Right lobe of liver (tissue), 6 donors: Measurements from ENCODE around the gene PARVA. TPM values are rescaled to one million over a fixed set of nuclear protein-coding genes. Genes with fewer than 3 reads are reported as not detected.

ENCODE experiments used
- ATAC-seq, 4 donors: fragments of 200-7000 bp; cut with Tn5 transposase; one replicate each; pipeline ENCODE4 v1.9.1; 2020; ENCODE audit warnings: mild to moderate bottlenecking in 4 of 4, moderate library complexity in 4 of 4
- DNase-seq, 3 donors: peaks; one replicate each; pipeline ENCODE4 v3.0.0-alpha.2; 2020
- H3K27ac ChIP-seq, 3 donors: fragments of 200-600 bp; one replicate each; pipeline ENCODE4 v1.8.0; 2022
- H3K27me3 ChIP-seq, 2 donors: fragments of 200-600 bp; one replicate each; pipeline ENCODE4 v1.8.0; 2022
- H3K36me3 ChIP-seq, 4 donors: fragments of 200-600 bp; sonication (generic) in 1 of 4; one replicate each; pipeline versions ENCODE4 v1.5.1 to v1.8.0; 2017 to 2022; ENCODE audit warnings: control low read depth in 1 of 4
- H3K4me1 ChIP-seq, 4 donors: fragments of 200-600 bp; sonication (generic) in 1 of 4; one replicate each; pipeline versions ENCODE4 v1.5.1 to v1.8.0; 2017 to 2022; ENCODE audit warnings: control low read depth in 1 of 4
- H3K4me3 ChIP-seq, 3 donors: fragments of 200-600 bp; one replicate each; pipeline ENCODE4 v1.8.0; 2022
- H3K9me3 ChIP-seq, 4 donors: fragments of 200-600 bp; sonication (generic) in 1 of 4; one replicate each; pipeline versions ENCODE4 v1.5.1 to v1.8.0; 2017 to 2022; ENCODE audit warnings: control low read depth in 1 of 4
- POLR2A ChIP-seq: fragments of 450-650 bp; IDR thresholded peaks from one replicate; pipeline ENCODE4 v1.6.1; 2017; ENCODE audit warnings: antibody characterized with exemption, mild to moderate bottlenecking
- WGBS: methylation state at CpG from one replicate; pipeline ENCODE4 v1.1.6; 2018; ENCODE audit warnings: low coverage, low lambda C conversion rate; ENCODE audit not compliant: insufficient coverage; ENCODE audit errors: missing lambda C conversion rate; 5-methylcytosine and 5-hydroxymethylcytosine counted together
- intact Hi-C, 2 donors: fragments of 100-400 bp; cut with DNase I; formaldehyde crosslinking; loops; one replicate each; pipeline versions ENCODE4 v1.11.2 to v1.14.1; 2022
- total RNA-seq, 6 experiments: library from RNA; depleted of rRNA in 2 of 6; stranded (reverse); fragments of >200 nt in 2 of 6; fragmentation: NEBNext Ultra II Directional in 3 of 6; extraction: Animal tissue kit (Norgen Biotek cat#: 25700) in 3 of 6; gene quantifications; one replicate each; pipeline versions ENCODE4 v1.1.0 to v1.2.4, GENCODE V29; 2016 to 2023
- TF ChIP-seq, protein P1 (sequence below), 4 donors: fragments of 200-600 bp in 3 of 4; fragments of 450-650 bp in 1 of 4; IDR thresholded peaks; one replicate each; pipeline versions ENCODE4 v1.5.1 to v1.8.0; 2016 to 2022; ENCODE audit warnings: antibody characterized with exemption in 4 of 4, mild to moderate bottlenecking in 2 of 4
- donor health status: DM: no; HTN: yes; CAD: no.
- donor health status: DM: no; HTN: no; CAD: no.
- donor health status: DM: no; HTN: no; CAD: no.
- donor health status: DM: no; HTN: yes; CAD: no.
- donor health status: DM: no; HTN: yes; CAD: no.

The PARVA gene
- total RNA-seq, 6 experiments from 2014 or later = 11.1 to 27.5 (median 21.8) TPM

DNA sequence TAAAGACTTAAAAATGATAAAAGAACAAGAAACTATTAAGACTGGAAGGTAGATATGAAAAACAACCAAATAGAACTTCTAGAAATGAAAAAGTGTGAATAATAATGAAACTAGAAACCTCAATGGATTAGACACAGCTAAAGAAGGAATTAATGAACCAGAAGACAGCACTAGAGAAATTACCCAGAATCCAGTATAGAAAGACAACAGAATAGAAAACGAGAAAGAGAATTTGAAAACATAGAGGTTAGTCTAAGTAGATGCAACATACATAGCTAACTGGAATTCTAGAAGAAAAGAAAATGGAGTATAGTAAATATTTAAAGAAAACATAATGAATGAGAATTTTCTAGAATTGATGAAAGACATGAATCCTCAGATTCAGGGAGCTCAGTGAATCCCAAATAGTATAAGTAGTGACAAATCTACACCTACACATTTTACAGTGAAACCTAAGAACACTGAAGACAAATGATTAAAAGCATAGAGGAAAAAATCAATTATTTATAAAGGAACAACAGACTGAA lies 111.9 kb downstream of the PARVA start:
- no peaks in the 10 kb centered on the region for H3K9me3 ChIP-seq
- H3K4me3 ChIP-seq = no peak overlapping the region
- H3K4me1 ChIP-seq = no peaks in the 10 kb centered on the region
- 85% methylated on average over 1 of the region's 1 CpG for WGBS
- H3K27me3 ChIP-seq = no peaks in the 10 kb centered on the region
- DNase-seq = no peak
- TF ChIP-seq POLR2A = no peak
- TF ChIP-seq, protein P1, sequence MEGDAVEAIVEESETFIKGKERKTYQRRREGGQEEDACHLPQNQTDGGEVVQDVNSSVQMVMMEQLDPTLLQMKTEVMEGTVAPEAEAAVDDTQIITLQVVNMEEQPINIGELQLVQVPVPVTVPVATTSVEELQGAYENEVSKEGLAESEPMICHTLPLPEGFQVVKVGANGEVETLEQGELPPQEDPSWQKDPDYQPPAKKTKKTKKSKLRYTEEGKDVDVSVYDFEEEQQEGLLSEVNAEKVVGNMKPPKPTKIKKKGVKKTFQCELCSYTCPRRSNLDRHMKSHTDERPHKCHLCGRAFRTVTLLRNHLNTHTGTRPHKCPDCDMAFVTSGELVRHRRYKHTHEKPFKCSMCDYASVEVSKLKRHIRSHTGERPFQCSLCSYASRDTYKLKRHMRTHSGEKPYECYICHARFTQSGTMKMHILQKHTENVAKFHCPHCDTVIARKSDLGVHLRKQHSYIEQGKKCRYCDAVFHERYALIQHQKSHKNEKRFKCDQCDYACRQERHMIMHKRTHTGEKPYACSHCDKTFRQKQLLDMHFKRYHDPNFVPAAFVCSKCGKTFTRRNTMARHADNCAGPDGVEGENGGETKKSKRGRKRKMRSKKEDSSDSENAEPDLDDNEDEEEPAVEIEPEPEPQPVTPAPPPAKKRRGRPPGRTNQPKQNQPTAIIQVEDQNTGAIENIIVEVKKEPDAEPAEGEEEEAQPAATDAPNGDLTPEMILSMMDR (IDR thresholded peaks at IDR 0.05) = no peak
- intact Hi-C loops = no loop called here
- no peaks in the 10 kb centered on the region for H3K36me3 ChIP-seq
- no peak for ATAC-seq
- H3K27ac ChIP-seq = no peak overlapping the region

DNA sequence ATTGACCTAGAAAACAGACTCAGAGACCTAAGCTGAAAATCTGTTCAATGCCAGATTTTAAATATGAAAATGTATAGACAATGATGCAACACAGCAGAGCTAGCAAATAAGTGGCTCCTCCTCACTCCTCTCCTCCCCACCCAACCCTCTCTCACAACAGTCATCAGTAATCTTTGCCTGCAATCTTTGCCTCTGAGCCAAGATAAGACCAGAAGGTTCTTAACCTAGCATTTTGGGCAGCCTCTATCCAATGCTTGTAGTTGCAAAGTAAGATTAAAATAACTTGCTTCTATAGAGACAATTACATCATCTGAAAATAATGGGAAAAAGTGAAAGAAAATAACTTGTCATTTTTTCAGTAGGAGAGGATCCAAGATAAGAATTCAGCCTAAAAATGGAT lies 117.3 kb downstream of the PARVA start:
- H3K27me3 ChIP-seq = no peaks in the 10 kb centered on the region
- intact Hi-C loops = no loop called here
- H3K36me3 ChIP-seq = peaks cover 0 to 6% (median 0%) of the 10 kb centered on the region in 4 donors
- ATAC-seq (no peak), DNase-seq (no peak)
- H3K4me1 ChIP-seq = no peaks in the 10 kb centered on the region
- H3K4me3 ChIP-seq = no peak overlapping the region
- TF ChIP-seq, protein P1 (IDR thresholded peaks at IDR 0.05) = no peak
- TF ChIP-seq POLR2A = no peak
- H3K9me3 ChIP-seq = no peaks in the 10 kb centered on the region
- no peak overlapping the region for H3K27ac ChIP-seq

DNA sequence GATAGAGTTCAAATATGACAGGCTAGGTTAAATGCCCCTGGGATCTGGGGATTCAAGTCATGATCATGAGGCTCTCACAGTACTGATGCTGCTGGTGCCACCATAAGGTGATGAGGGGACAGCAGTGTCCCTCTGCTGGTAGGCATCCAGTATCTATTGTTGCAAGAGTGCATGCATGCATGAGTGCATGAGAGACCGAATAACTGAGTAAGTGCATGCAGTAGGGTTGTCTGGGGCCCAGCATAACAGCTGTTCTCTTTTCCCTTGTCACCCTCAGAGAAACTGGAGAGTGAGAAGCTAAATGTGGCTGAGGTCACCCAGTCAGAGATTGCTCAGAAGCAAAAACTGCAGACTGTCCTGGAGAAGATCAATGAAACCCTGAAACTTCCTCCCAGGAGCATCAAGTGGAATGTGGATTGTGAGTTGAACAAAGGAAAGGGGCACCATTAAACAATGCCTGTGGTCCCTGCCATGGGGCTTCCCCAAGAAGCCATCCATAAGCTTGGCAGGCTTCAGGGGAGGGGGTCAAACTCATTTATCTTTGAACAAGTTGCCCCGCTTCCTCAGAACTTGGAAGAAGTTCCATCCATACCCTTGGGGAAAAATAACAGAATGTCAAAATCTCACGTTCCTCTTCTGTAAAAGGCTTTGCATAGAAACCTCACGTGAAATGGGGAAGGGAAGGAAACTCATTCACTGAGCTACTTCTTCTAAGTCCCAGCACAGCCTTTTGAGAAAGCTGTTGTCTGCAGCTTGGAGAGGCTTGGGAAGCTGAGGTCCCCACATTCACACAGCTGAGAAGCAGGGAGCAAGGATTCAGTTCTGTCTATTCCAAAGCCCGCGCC lies 119.0 kb downstream of the PARVA start:
- Histone ChIP-seq H3K4me3 (no peak overlapping the region), H3K27me3 (no peaks in the 10 kb centered on the region), H3K4me1 (no peaks in the 10 kb centered on the region), H3K9me3 (no peaks in the 10 kb centered on the region), H3K27ac (no peak overlapping the region), H3K36me3 (peaks cover 0 to 6% (median 0%) of the 10 kb centered on the region in 4 donors)
- whole genome bisulfite sequencing = 72% methylated on average over 4 of the region's 6 CpGs
- TF ChIP-seq, protein P1 (IDR thresholded peaks at IDR 0.05) = peak in 1 of 4 donors; percentile 22
- no peak for TF ChIP-seq POLR2A
- intact Hi-C loops = no loop called here
- ATAC-seq (peak in 1 of 4 donors; percentile 37), DNase-seq (no peak)

DNA sequence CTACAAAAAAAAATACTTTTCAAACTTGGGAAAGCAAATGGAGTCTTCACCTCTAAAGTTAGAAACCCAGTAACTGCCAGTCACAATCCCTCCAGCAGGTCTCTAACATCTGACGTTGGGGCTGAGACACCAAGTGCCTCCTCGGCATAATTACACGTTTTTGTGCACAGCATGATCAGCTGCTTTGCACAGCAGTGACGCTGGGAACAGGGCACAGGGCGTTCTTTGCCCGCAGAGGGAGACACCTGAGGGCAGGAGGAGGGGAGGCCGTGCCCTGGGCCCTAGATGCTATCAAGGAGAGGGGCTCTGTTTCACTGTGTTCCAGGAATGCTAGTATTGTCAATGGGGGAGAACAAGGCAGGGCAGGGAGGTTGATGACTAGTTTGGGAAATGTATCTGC lies 120.1 kb downstream of the PARVA start:
- intact Hi-C loops = no loop called here
- DNase-seq (no peak), ATAC-seq (no peak)
- H3K4me1 ChIP-seq = no peaks in the 10 kb centered on the region
- WGBS = 77% methylated on average over 7 of the region's 7 CpGs
- no peak overlapping the region for H3K4me3 ChIP-seq
- TF ChIP-seq, protein P1 (IDR thresholded peaks at IDR 0.05) = no peak
- no peak for TF ChIP-seq POLR2A
- no peaks in the 10 kb centered on the region for H3K9me3 ChIP-seq
- no peak overlapping the region for H3K27ac ChIP-seq
- no peaks in the 10 kb centered on the region for H3K27me3 ChIP-seq
- peaks cover 0 to 6% (median 0%) of the 10 kb centered on the region in 4 donors for H3K36me3 ChIP-seq
